Glutamatergic neuron (in vitro differentiated cells): ENCODE results near the gene LHFPL3. TPM values are rescaled to one million over a fixed set of nuclear protein-coding genes. Genes with fewer than 3 reads are reported as not detected.

Experiments used
- DNase-seq: peaks from one replicate; pipeline ENCODE4 v3.0.0; 2022
- H3K27ac Mint-ChIP-seq: one replicate; pipeline ENCODE4 v1.8.0; 2020; ENCODE audit warnings: mild to moderate bottlenecking, mixed read lengths, inconsistent platforms; ENCODE audit not compliant: unreplicated experiment
- H3K27me3 Mint-ChIP-seq: one replicate; pipeline ENCODE4 v1.8.0; 2020; ENCODE audit warnings: mild to moderate bottlenecking, moderate library complexity, mixed read lengths, inconsistent platforms; ENCODE audit not compliant: unreplicated experiment
- H3K36me3 Mint-ChIP-seq: one replicate; pipeline ENCODE4 v1.8.0; 2020; ENCODE audit warnings: mild to moderate bottlenecking, mixed read lengths, inconsistent platforms; ENCODE audit not compliant: unreplicated experiment
- H3K4me1 Mint-ChIP-seq: one replicate; pipeline ENCODE4 v1.8.0; 2020; ENCODE audit warnings: mild to moderate bottlenecking, low read depth, mixed read lengths, inconsistent platforms; ENCODE audit not compliant: unreplicated experiment
- H3K4me3 Mint-ChIP-seq: one replicate; pipeline ENCODE4 v1.8.0; 2020; ENCODE audit warnings: mild to moderate bottlenecking, mixed read lengths, inconsistent platforms; ENCODE audit not compliant: unreplicated experiment
- H3K9me3 Mint-ChIP-seq: one replicate; pipeline ENCODE4 v1.8.0; 2020; ENCODE audit warnings: mild to moderate bottlenecking, moderate library complexity, mixed read lengths, inconsistent platforms; ENCODE audit not compliant: unreplicated experiment
- CTCF ChIP-seq: fragments of 200-600 bp; sonication (generic); IDR thresholded peaks from one replicate; pipeline ENCODE4 v1.5.0; 2021; ENCODE audit not compliant: partially characterized antibody, unreplicated experiment
- total RNA-seq: library from RNA; stranded (reverse); fragmentation: NEBNext Ultra II Directional; extraction: Animal tissue kit (Norgen Biotek cat#: 25700); gene quantifications from one replicate; pipeline ENCODE4 v1.2.1, GENCODE V29; 2021; ENCODE audit not compliant: unreplicated experiment

LHFPL3 gene
- total RNA-seq, 1 donor from 2014 or later, result not detected

GRCh38 chr7:104652865-104653264 is 324.5 kb downstream of the LHFPL3 start:
- H3K36me3 Mint-ChIP-seq, result no peaks in the 10 kb centered on the region

GRCh38 chr7:104653825-104654401 is 325.5 kb downstream of the LHFPL3 start:
- H3K9me3 Mint-ChIP-seq, result no peaks in the 10 kb centered on the region
- no peaks in the 10 kb centered on the region for H3K36me3 Mint-ChIP-seq
- no peaks in the 10 kb centered on the region for H3K27me3 Mint-ChIP-seq
- H3K27ac Mint-ChIP-seq, result no peak overlapping the region
- H3K4me3 Mint-ChIP-seq, result no peak overlapping the region
- no peak for DNase-seq
- no peak for TF ChIP-seq CTCF
- H3K4me1 Mint-ChIP-seq, result no peaks in the 10 kb centered on the region

More at GRCh38 chr7:104652865-104653264, 324.5 kb downstream of the LHFPL3 start:
- H3K27me3 Mint-ChIP-seq, result no peaks in the 10 kb centered on the region
- no peak for TF ChIP-seq CTCF
- H3K4me3 Mint-ChIP-seq, result no peak overlapping the region
- H3K27ac Mint-ChIP-seq, result no peak overlapping the region
- H3K4me1 Mint-ChIP-seq, result no peaks in the 10 kb centered on the region
- no peaks in the 10 kb centered on the region for H3K9me3 Mint-ChIP-seq
- DNase-seq, result no peak

GRCh38 chr7:104655592-104655991 is 327.2 kb downstream of the LHFPL3 start:
- H3K36me3 Mint-ChIP-seq, result no peaks in the 10 kb centered on the region
- no peak for DNase-seq
- no peak for TF ChIP-seq CTCF
- no peaks in the 10 kb centered on the region for H3K4me1 Mint-ChIP-seq
- H3K27ac Mint-ChIP-seq, result no peak overlapping the region
- H3K4me3 Mint-ChIP-seq, result no peak overlapping the region
- no peaks in the 10 kb centered on the region for H3K9me3 Mint-ChIP-seq
- peaks cover 3% of the 10 kb centered on the region for H3K27me3 Mint-ChIP-seq

- Mint-ChIP-seq H3K9me3 (no peaks in the 10 kb centered on the region), H3K4me1 (no peaks in the 10 kb centered on the region)
These were observed 328.1 kb downstream of the LHFPL3 start for GRCh38 chr7:104656467-104656866.

More at GRCh38 chr7:104656467-104656866, 328.1 kb downstream of the LHFPL3 start:
- Mint-ChIP-seq H3K27ac (no peak overlapping the region), H3K4me3 (no peak overlapping the region), H3K27me3 (peaks cover 3% of the 10 kb centered on the region), H3K36me3 (no peaks in the 10 kb centered on the region)
- no peak for TF ChIP-seq CTCF
- no peak for DNase-seq
